K562 treated with DMSO at 1 percent for 48 hours (cell line): ENCODE data around the gene ATL3. TPM values are rescaled to one million over a fixed set of nuclear protein-coding genes. Genes with fewer than 3 reads are reported as not detected.

Experiments used
- total RNA-seq: library from RNA; unstranded; fragments of 300-600 nt; gene quantifications from 2 replicates; pipeline ENCODE4 v1.2.3, GENCODE V29; 2022; ENCODE audit warnings: low replicate concordance; ENCODE audit errors: extremely low read depth

ATL3 gene
- total RNA-seq, result not detected in 2 replicates

GRCh38 chr11:63671322-63672155 is at the start of gene ATL3:
TSS of gene ATL3 (minus strand) at chr11:63671376. CDS start at chr11:63671335, 41 bp downstream.

GRCh38 chr11:63681321-63682065 is 10.3 kb upstream of the ATL3 start, which contains the start of gene RTN3:
TSS of gene RTN3 (plus strand) at chr11:63681500. CDS start at chr11:63681637, 137 bp downstream.

GRCh38 chr11:63614136-63614671 is 57.0 kb downstream of the ATL3 start, which contains the start of gene PLAAT3:
TSS of gene PLAAT3 (minus strand) at chr11:63614433. CDS start at chr11:63614014, 419 bp downstream.

Other genes with a start within 250 kb of the ATL3 start
- gene PLAAT5, start 180.2 kb downstream of the ATL3 start, total RNA-seq, result not detected in 2 replicates
- gene LGALS12, start 165.3 kb downstream of the ATL3 start, total RNA-seq, result not detected in 2 replicates
- not detected in 2 replicates for gene PLAAT4, start 134.6 kb downstream of the ATL3 start, total RNA-seq
- not detected in 2 replicates for gene PLAAT2, start 108.0 kb downstream of the ATL3 start, total RNA-seq
- gene PLAAT3, start 56.9 kb downstream of the ATL3 start, total RNA-seq, result not detected in 2 replicates
- not detected in 2 replicates for gene RTN3, start 10.1 kb upstream of the ATL3 start, total RNA-seq
- not detected in 2 replicates for gene ZFTA, start 97.4 kb upstream of the ATL3 start, total RNA-seq
- not detected in 2 replicates for gene SPINDOC, start 142.1 kb upstream of the ATL3 start, total RNA-seq
- not detected in 2 replicates for gene MARK2, start 167.7 kb upstream of the ATL3 start, total RNA-seq
- not detected in 2 replicates for gene RCOR2, start 245.8 kb upstream of the ATL3 start, total RNA-seq